Right cardiac atrium (tissue), 5 donors: ENCODE results near the gene PRR13. TPM values are rescaled to one million over a fixed set of nuclear protein-coding genes. Genes with fewer than 3 reads are reported as not detected.

ENCODE experiments used
- polyA plus RNA-seq: library from polyadenylated mRNA; stranded (reverse); fragments of 200-250 nt; gene quantifications from one replicate; pipeline ENCODE4 v1.2.3, GENCODE V29; 2013
- total RNA-seq, 4 donors: library from RNA; stranded (reverse); fragmentation: NEBNext Ultra II Directional; extraction: Animal tissue kit (Norgen Biotek cat#: 25700); gene quantifications; one replicate each; pipeline ENCODE4 v1.2.1, GENCODE V29; 2021
- donor health status: healthy with polysubstance abuse.
- donor health status: DM: no; HTN: yes; CAD: no.
- donor health status: DM: no; HTN: no; CAD: no.
- donor health status: DM: no; HTN: yes; CAD: no; lungs with severe emphysema.
- donor health status: DM: yes; HTN: yes; CAD: no.

Gene PRR13
- total and polyA plus RNA-seq, 5 donors: 66.9 to 85.6 (median 80.8) TPM

Other genes with a start within 250 kb of the PRR13 start
- 1 to 10 TPM in 2 of 4 donors, under 1 TPM in 2; 0.88 to 2.8 (median 1.3) TPM for gene ITGB7, start 234.5 kb upstream of the PRR13 start, total RNA-seq
- gene ITGB7, start 234.5 kb upstream of the PRR13 start, polyA plus RNA-seq: 0.45 TPM
- 10 to 100 TPM; 11.7 to 26.2 (median 23.4) TPM for gene RARG, start 209.5 kb upstream of the PRR13 start, total RNA-seq
- 10.5 TPM for gene RARG, start 209.5 kb upstream of the PRR13 start, polyA plus RNA-seq
- 1 to 10 TPM in 1 of 4 donors, under 1 TPM in 3; 0.23 to 1.2 (median 0.40) TPM for gene ESPL1, start 173.4 kb upstream of the PRR13 start, total RNA-seq
- gene ESPL1, start 173.4 kb upstream of the PRR13 start, polyA plus RNA-seq: 0.11 TPM
- 100 to 1,000 TPM; 355 to 443 (median 395) TPM for gene PFDN5, start 146.2 kb upstream of the PRR13 start, total RNA-seq
- 764 TPM for gene PFDN5, start 146.2 kb upstream of the PRR13 start, polyA plus RNA-seq
- gene MYG1, start 142.0 kb upstream of the PRR13 start, total RNA-seq: 10 to 100 TPM; 28.9 to 44.3 (median 38.1) TPM
- 37.3 TPM for gene MYG1, start 142.0 kb upstream of the PRR13 start, polyA plus RNA-seq
- gene AAAS, start 120.1 kb upstream of the PRR13 start, total RNA-seq: 10 to 100 TPM; 30.5 to 48.9 (median 40.0) TPM
- 31.3 TPM for gene AAAS, start 120.1 kb upstream of the PRR13 start, polyA plus RNA-seq
- gene SP7, start 105.4 kb upstream of the PRR13 start, total RNA-seq: not detected
- gene SP7, start 105.4 kb upstream of the PRR13 start, polyA plus RNA-seq: not detected
- 10 to 100 TPM; 30.2 to 39.9 (median 34.2) TPM for gene SP1, start 61.6 kb upstream of the PRR13 start, total RNA-seq
- gene SP1, start 61.6 kb upstream of the PRR13 start, polyA plus RNA-seq: 8.3 TPM
- under 1 TPM in 3 of 4 donors, not detected in 1; 0.54 to 0.88 (median 0.82) TPM for gene AMHR2, start 17.9 kb upstream of the PRR13 start, total RNA-seq
- gene AMHR2, start 17.9 kb upstream of the PRR13 start, polyA plus RNA-seq: 0.48 TPM
- gene PCBP2, start 10.4 kb downstream of the PRR13 start, total RNA-seq: 100 to 1,000 TPM; 575 to 743 (median 588) TPM
- 349 TPM for gene PCBP2, start 10.4 kb downstream of the PRR13 start, polyA plus RNA-seq
- 1 to 10 TPM; 7.7 to 9.6 (median 9.0) TPM for gene MAP3K12, start 57.7 kb downstream of the PRR13 start, total RNA-seq
- gene MAP3K12, start 57.7 kb downstream of the PRR13 start, polyA plus RNA-seq: 9.2 TPM
- gene TARBP2, start 59.5 kb downstream of the PRR13 start, total RNA-seq: 10 to 100 TPM; 12.9 to 13.9 (median 13.4) TPM
- 12.8 TPM for gene TARBP2, start 59.5 kb downstream of the PRR13 start, polyA plus RNA-seq
- not detected for gene NPFF, start 65.8 kb downstream of the PRR13 start, total RNA-seq
- gene NPFF, start 65.8 kb downstream of the PRR13 start, polyA plus RNA-seq: not detected
- 10 to 100 TPM; 30.7 to 36.9 (median 33.3) TPM for gene ATF7, start 184.6 kb downstream of the PRR13 start, total RNA-seq
- 22.8 TPM for gene ATF7, start 184.6 kb downstream of the PRR13 start, polyA plus RNA-seq
- gene ATP5MC2, start 234.3 kb downstream of the PRR13 start, total RNA-seq: 100 to 1,000 TPM; 397 to 507 (median 497) TPM
- 740 TPM for gene ATP5MC2, start 234.3 kb downstream of the PRR13 start, polyA plus RNA-seq